ENCODE measurements around the gene KLHL6.

KLHL6 gene

GRCh38 chr3:183443395-183444385, 111.8 kb downstream of the KLHL6 start:
- no peak for DNase-seq

DNA sequence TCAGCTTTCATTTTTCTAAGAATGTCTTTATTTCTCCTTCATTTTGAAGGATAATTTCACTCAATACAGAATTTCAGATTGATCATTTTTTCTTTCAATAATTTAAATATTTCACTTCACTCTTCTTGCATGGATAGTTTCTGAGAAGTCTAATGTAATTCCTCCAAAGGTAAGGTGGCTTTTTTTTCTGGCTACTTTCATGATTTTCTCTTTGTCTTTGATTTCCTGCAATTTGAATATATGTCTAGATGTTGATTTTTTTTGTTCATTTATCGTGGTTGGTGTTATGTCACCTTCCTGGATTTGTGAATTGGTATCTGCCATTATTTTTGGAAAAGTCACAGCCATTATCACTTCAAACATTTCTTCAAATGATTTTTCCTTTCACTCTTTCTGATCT, 112.5 kb downstream of the KLHL6 start:
- DNase-seq = no peak

DNA sequence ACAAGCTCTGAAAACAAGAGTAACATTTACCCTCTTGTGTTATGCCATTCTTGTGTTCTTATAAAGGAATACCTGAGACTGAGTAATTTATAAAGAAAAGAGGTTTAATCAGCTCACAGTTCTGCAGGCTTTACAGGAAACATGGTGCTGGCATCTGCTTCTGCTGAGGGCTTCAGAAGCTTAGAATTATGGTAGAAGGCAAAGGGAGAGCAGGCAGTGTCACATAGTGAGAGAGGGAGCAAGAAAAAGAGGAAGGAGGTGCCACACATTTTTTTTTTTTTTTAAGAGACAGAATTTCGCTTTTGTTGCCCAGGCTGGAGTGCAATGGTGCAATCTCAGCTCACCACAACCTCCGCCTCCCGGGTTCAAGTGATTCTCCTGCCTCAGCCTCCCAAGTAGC, 115.0 kb downstream of the KLHL6 start:
- peak; percentile 39 for DNase-seq

GRCh38 chr3:183439515-183439914, 116.0 kb downstream of the KLHL6 start:
- DNase-seq = peak; percentile 76

DNA sequence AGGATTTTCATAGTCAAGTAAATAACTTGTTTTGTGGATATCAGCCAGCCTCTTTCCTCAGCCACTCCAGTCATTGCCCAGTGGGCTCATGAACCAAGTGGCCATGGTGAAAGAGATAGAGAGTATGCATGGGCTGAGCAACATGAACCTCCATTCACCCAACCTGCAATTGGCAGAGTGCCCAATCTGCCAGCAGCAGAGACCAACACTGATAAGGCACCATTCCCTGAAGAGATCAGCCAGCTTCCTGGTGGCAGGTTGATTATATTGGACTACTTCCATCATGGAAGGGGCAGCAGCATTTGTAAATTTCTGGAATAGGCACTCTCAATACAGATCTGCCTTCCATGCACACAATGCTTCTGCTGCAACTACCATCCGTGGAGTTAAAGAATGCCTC, 116.8 kb downstream of the KLHL6 start:
- DNase-seq = no peak

DNA sequence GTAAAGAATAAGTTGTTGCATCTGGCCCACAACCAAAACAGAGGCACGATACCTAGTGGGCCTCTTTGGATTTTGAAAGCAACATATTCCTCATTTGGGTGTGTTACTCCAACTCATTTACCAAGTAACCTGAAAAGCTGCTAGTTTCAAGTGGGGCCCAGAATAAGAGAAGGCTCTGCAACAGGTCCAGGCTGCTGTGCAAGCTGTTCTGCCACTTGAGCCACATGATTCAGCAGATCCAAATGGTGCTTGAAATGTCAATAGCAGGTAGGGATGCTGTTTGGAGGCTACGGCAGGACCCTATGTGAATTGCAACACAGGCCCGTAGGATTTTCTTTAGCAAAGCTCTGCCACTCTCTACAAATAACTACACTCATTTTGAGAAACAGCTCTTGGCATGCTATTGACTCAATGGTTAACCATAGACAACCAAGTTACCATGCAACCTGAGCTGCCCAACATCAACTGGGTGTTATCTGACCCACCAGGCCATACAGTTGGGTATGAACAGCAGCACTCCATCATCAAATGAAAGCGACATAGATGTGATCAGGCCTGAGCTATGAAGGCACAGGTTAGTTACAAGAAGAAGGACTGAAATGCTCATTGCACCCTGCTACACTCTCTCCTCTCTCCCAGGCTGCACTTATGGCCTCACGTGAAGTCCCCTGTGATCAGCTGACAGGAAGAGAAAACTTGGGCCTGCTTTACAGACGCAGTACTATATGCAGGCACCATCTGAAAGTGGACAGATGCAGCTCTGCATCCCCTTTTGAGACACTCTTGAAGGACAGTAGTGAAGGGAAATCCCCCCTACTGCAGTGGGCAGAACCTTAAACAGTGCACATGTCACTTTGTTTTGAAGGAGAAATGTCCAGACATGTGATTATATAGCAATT, 117.6 kb downstream of the KLHL6 start:
- no peak for DNase-seq

Measured in inflammatory macrophage treated with lipopolysaccharide for 4 hours (primary cell).